ENCODE measurements around the gene ATP1A1. TPM values are rescaled to one million over a fixed set of nuclear protein-coding genes. Genes with fewer than 3 reads are reported as not detected.

Gene ATP1A1
- total RNA-seq, 1 experiment from 2014 or later = 181 TPM

- no peaks in the 10 kb centered on the region for H4K20me1 ChIP-seq (ENCODE audit: low read length)
- BruUV-seq (replicated peaks) = no TSS peak
- ChIA-PET POLR2A (ENCODE audit: unreplicated experiment) (no interaction called here), CTCF (no interaction called here)
- H3K9ac ChIP-seq (ENCODE audit: low read length) = no peak overlapping the region
- H3K27me3 ChIP-seq (ENCODE audit: low read length) = no peaks in the 10 kb centered on the region
- H3K27ac ChIP-seq (ENCODE audit: low read length) = no peak overlapping the region
- intact Hi-C loops (cut with micrococcal nuclease) = no loop called here
- ATAC-seq (no peak), DNase-seq (no peak)
- H2AFZ ChIP-seq (ENCODE audit: low read length) = no peak overlapping the region
- H3K9me2 ChIP-seq (replicated peaks; ENCODE audit: low read length) = no peaks in the 10 kb centered on the region
- no peak overlapping the region for H3K4me2 ChIP-seq (ENCODE audit: low read length)
- H3K9me3 ChIP-seq (ENCODE audit: low read length) = no peaks in the 10 kb centered on the region
- H3K4me1 ChIP-seq (ENCODE audit: insufficient read depth, low read length) = peaks cover 9% of the 10 kb centered on the region
- no peak for TF ChIP-seq EZH2phosphoT487 (IDR thresholded peaks at IDR 0.05; ENCODE audit: borderline replicate concordance, low read length)
- no peak for TF ChIP-seq CTCF (conservative IDR thresholded peaks at IDR 0.05; ENCODE audit: low read depth, low read length)
- TF ChIP-seq EZH2 (IDR thresholded peaks at IDR 0.05; ENCODE audit: low read length, unreplicated experiment) = no peak
- no peak overlapping the region for H3K4me3 ChIP-seq (ENCODE audit: low read length)
- peaks cover 10% of the 10 kb centered on the region; the same call in 1 of the 2 replicates for H3K79me2 ChIP-seq (ENCODE audit: low read length)
- H3K36me3 ChIP-seq (ENCODE audit: low read depth, low read length) = no peaks in the 10 kb centered on the region
- no peaks in the 10 kb centered on the region for H3F3A ChIP-seq (ENCODE audit: low read length, unreplicated experiment)
These were observed 40.4 kb downstream of the ATP1A1 start for GRCh38 chr1:116413414-116413813.

- Histone ChIP-seq H3K4me3 (ENCODE audit: low read length) (no peak overlapping the region), H3F3A (ENCODE audit: low read length, unreplicated experiment) (no peaks in the 10 kb centered on the region), H4K20me1 (ENCODE audit: low read length) (no peaks in the 10 kb centered on the region), H3K9ac (ENCODE audit: low read length) (no peak overlapping the region), H3K9me3 (ENCODE audit: low read length) (no peaks in the 10 kb centered on the region), H3K4me1 (ENCODE audit: insufficient read depth, low read length) (peaks cover 15% of the 10 kb centered on the region), H2AFZ (ENCODE audit: low read length) (no peak overlapping the region), H3K9me2 (replicated peaks; ENCODE audit: low read length) (no peaks in the 10 kb centered on the region), H3K27me3 (ENCODE audit: low read length) (no peaks in the 10 kb centered on the region), H3K36me3 (ENCODE audit: low read depth, low read length) (no peaks in the 10 kb centered on the region), H3K4me2 (ENCODE audit: low read length) (no peak overlapping the region), H3K27ac (ENCODE audit: low read length) (no peak overlapping the region), H3K79me2 (ENCODE audit: low read length) (peaks cover 10% of the 10 kb centered on the region; the same call in 1 of the 2 replicates)
- CTCF ChIA-PET = no interaction called here
- BruUV-seq (replicated peaks) = no TSS peak
- DNase-seq = no peak
- POLR2A ChIA-PET (ENCODE audit: unreplicated experiment) = no interaction called here
- intact Hi-C loops (cut with micrococcal nuclease) = no loop called here
- ATAC-seq = no peak
- TF ChIP-seq EZH2phosphoT487 (IDR thresholded peaks at IDR 0.05; ENCODE audit: borderline replicate concordance, low read length) = no peak
- TF ChIP-seq CTCF (conservative IDR thresholded peaks at IDR 0.05; ENCODE audit: low read depth, low read length) = no peak
- TF ChIP-seq EZH2 (IDR thresholded peaks at IDR 0.05; ENCODE audit: low read length, unreplicated experiment) = no peak
These were observed 41.3 kb downstream of the ATP1A1 start for GRCh38 chr1:116414364-116414763.

- intact Hi-C loops (cut with micrococcal nuclease) = no loop called here
- no peak overlapping the region for H3K4me3 ChIP-seq (ENCODE audit: low read length)
- H3K36me3 ChIP-seq (ENCODE audit: low read depth, low read length) = no peaks in the 10 kb centered on the region
- TF ChIP-seq CTCF (conservative IDR thresholded peaks at IDR 0.05; ENCODE audit: low read depth, low read length) (no peak), EZH2phosphoT487 (IDR thresholded peaks at IDR 0.05; ENCODE audit: borderline replicate concordance, low read length) (no peak), EZH2 (IDR thresholded peaks at IDR 0.05; ENCODE audit: low read length, unreplicated experiment) (no peak)
- ChIA-PET CTCF (no interaction called here), POLR2A (ENCODE audit: unreplicated experiment) (no interaction called here)
- H3K9me2 ChIP-seq (replicated peaks; ENCODE audit: low read length) = no peaks in the 10 kb centered on the region
- H3K4me1 ChIP-seq (ENCODE audit: insufficient read depth, low read length) = peaks cover 16% of the 10 kb centered on the region
- no peaks in the 10 kb centered on the region for H4K20me1 ChIP-seq (ENCODE audit: low read length)
- no peak overlapping the region for H3K27ac ChIP-seq (ENCODE audit: low read length)
- no peak overlapping the region for H3K4me2 ChIP-seq (ENCODE audit: low read length)
- no peaks in the 10 kb centered on the region for H3K27me3 ChIP-seq (ENCODE audit: low read length)
- H3F3A ChIP-seq (ENCODE audit: low read length, unreplicated experiment) = no peaks in the 10 kb centered on the region
- ATAC-seq (no peak), DNase-seq (no peak)
- no peak overlapping the region for H2AFZ ChIP-seq (ENCODE audit: low read length)
- H3K9me3 ChIP-seq (ENCODE audit: low read length) = no peaks in the 10 kb centered on the region
- H3K79me2 ChIP-seq (ENCODE audit: low read length) = peaks cover 10% of the 10 kb centered on the region; the same call in 1 of the 2 replicates
- BruUV-seq (replicated peaks) = no TSS peak
- no peak overlapping the region for H3K9ac ChIP-seq (ENCODE audit: low read length)
These were observed 42.2 kb downstream of the ATP1A1 start for GRCh38 chr1:116415200-116415698.

Measured in PC-3 (cell line).